Tongue (tissue), 2 donors: ENCODE measurements around the gene DDX5. TPM values are rescaled to one million over a fixed set of nuclear protein-coding genes. Genes with fewer than 3 reads are reported as not detected.
"Not testable (repeated sequence)": the region's sequence is repeated elsewhere in the genome, so short reads cannot be mapped to it uniquely, and the experiment has no call there.

Experiments used
- DNase-seq: peaks from one replicate; pipeline ENCODE4 v3.0.0-alpha.2; 2015
- total RNA-seq: library from RNA; depleted of rRNA; stranded (reverse); fragments of >200 nt; gene quantifications from one replicate; pipeline ENCODE4 v1.2.3, GENCODE V29; 2014

DDX5 gene
- total RNA-seq, 1 donor from 2014 or later: 400 TPM

DNA sequence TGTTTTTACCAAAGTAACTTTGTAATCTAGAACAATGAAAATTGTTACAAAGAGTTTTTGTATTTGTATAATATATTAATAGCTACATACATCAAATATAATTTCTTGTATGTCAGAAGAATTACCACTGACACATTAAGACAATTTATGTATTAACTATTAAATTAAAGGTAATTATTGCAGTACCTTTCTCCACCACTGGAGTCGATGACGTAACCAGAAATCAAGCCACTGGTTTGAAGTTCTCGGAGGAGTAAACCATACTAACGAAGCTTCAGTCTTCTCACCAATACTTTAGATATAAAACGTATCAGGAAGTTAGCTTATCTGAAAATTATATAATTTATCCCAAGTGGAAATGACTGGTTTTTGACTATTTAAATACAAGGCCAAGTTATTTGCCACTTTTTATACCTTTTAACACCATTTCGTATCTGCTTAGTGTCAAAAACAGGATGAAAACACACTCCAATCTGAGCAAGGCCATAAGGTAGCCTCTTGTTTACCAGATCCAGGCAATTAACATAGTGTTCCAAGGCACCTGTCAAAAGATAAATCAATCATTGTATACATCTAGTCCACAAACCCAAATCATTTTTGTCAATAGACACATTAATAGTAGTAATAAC, 13.5 kb downstream of the DDX5 start:
- no peak for DNase-seq

DNA sequence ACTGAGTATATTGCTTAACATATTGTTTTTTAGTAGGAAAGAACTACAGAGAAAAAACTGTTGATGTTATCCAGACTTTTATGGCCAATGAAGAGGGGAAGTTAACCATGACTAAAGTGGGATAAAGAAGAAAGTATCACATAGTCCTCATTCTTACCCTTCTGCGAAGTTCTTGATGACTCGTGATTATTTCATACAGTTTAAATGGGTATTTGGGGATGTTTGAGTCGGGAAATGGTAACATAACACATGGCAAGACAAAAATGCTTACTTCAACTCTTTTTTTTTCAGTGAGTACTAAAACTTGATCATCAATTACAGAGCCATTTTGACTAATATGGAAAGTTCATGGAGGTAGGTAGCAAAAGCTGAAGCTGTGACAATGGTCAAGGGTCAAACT, 14.1 kb downstream of the DDX5 start:
- DNase-seq: no peak

DNA sequence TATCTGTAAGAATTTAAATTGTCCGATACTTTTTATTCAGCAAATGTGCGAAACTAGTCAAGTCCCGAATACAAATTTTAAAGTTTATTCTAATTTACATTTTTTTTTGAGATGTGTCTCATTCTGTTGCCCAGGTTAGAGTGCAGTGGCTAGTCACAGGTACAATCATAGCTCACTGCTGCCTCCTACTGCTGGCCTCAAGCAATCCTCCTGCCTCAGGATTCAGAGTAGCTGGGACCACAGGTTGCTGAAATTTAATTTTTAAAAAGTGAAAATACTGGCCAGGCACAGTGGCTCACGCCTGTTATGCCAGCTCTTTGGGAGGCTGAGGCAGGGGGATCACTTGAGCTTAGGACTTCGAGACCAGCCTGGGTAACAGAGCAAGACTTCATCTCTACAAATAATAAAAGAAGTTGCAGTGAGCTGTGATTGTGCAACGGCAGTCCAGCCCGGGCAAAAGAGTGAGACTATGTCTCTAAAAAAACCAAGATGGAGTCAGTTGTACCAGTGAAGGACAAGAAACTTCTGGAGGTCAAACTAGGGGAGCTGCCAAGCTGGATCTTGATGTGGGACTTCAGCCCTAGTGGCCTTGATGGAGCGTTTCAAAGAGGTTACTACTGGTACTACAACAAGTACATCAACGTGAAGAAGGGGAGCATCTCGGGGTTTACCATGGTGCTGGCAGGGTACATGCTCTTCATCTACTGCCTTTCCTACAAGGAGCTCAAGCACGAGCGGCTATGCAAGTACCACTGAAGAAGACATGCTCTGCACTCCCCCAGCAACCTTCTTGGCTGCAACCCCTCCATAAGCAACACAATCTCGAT, 14.8 kb downstream of the DDX5 start:
- no peak for DNase-seq

- DNase-seq: no peak
Measured at GRCh38 chr17:64488301-64488700, 17.8 kb downstream of the DDX5 start.

GRCh38 chr17:64484380-64484779, 21.7 kb downstream of the DDX5 start:
- DNase-seq: no peak

DNA sequence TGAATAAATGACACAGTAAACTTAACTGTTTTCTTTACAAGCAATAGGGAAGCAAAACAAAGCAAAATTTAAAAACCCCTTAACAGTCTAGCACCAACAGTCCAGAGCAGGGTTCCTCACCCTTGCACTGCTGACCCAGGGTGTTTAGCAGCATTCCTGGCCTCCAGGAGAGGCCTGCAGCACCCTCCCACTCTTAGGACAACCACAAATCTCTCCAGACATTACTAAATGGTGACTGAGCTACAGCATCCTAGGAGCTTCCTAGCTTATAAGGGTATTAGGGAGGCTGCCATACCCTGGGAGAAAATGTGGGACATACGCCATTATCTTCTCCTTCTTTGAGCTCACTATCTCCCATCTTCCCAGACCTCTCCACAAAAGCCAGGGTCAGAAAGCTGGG, 25.1 kb downstream of the DDX5 start:
- DNase-seq: no peak

DNA sequence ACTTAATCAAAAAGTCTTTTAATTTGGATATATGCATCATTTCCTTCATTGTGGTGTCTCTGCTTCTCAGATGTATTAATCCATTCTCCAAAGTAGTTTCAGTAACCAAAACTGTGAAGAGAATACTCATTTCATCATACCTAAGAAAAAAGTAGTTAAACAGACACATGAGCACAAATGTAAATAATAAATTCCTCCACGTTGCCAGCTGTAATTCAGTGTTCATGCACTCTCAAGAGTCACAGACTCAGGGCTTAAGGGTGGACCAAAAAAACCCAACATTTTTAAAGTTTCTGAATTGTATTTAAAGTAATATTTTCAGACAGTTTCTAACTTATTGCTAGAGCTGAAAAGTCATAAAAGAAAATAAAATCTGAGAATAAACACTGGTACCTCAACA, 28.2 kb downstream of the DDX5 start:
- DNase-seq: no peak

- no peak for DNase-seq
Measured at GRCh38 chr17:64472564-64472963, 33.5 kb downstream of the DDX5 start.

GRCh38 chr17:64471440-64471839, 34.6 kb downstream of the DDX5 start:
- DNase-seq: no peak

DNA sequence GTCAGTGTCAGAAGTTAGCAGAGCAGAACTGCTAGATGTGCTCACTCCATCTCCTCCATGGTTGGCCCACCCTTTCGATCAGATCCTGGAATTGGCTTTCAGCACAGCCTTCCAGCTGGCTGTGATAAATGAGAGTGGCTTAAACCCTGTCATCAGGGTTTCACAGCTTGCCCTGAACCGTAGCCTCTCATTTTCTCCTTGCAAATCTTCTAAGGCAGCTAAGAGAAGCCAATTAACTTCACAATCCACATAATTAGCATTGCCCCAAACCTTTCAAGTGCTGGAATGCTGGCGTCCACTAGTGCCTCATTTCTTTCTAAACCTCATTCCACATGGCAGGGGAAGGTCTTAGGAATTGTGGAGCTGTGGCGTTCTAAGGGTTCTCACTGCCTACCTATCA, 35.5 kb downstream of the DDX5 start:
- DNase-seq: peak; percentile 52

GRCh38 chr17:64466834-64467233, 39.3 kb downstream of the DDX5 start:
- DNase-seq: not testable (repeated sequence)

- DNase-seq: no peak
Measured at GRCh38 chr17:64466019-64466735, 39.9 kb downstream of the DDX5 start.

- DNase-seq: no peak
Measured at GRCh38 chr17:64461788-64462187, 44.3 kb downstream of the DDX5 start.

GRCh38 chr17:64460955-64461354, 45.1 kb downstream of the DDX5 start:
- DNase-seq: peak; percentile 78

DNA sequence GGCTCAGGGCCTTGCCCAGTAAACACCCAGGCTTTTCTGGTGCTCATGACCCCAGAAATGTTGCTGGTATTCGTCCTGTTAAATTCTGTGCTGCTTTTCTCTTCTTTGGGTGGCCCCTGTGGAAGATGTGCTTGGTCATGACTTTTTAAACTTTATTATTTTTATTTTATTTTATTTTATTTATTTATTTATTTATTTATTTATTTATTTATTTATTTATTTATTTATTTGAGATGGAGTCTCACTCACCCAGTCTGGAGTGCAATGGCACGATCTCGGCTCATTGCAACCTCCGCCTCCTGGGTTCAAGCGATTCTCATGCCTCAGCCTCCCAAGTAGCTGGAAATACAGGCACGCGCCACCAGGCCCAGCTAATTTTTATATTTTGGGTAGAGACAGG, 46.3 kb downstream of the DDX5 start:
- DNase-seq: not testable (repeated sequence)

- DNase-seq: no peak
Measured at GRCh38 chr17:64459284-64459747, 46.8 kb downstream of the DDX5 start.

DNA sequence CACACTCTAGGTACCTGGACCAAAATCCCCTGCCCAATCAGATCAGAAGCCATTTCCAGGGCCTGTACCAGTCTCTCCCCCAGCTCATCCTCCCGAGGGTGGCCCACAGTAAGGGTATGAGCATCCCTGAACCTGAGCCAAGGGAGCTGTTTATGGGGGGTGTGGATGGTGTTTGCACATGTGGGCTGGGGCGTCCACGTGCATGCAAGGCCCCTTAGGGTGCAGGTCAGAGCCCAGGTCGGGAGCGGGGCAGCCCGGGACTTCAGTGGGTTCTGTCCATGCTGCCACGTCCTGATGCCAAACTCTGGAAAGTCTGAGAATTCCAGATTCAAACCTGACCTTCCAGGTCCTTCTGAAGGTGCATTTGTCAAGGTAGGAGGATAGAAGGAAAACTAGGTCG, 47.3 kb downstream of the DDX5 start:
- DNase-seq: no peak

DNA sequence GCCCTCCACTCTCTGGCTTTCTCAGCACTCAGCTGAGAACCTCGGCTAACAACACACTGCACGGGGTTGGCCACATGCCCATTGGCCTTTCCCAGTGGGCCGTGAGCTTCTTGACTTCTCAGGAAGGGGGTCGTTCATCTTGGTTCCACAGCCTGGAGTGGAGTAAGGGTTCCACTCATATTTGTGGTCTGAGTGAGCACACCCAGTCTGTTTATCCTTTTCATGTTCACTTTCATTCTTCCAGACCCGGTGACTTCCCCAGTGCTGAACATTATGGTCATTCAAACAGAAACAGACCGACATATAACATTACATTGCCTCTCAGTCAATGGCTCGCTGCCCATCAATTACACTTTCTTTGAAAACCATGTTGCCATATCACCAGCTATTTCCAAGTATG, 48.9 kb downstream of the DDX5 start:
- DNase-seq: no peak

GRCh38 chr17:64455993-64456885, 49.9 kb downstream of the DDX5 start:
- DNase-seq: no peak

DNA sequence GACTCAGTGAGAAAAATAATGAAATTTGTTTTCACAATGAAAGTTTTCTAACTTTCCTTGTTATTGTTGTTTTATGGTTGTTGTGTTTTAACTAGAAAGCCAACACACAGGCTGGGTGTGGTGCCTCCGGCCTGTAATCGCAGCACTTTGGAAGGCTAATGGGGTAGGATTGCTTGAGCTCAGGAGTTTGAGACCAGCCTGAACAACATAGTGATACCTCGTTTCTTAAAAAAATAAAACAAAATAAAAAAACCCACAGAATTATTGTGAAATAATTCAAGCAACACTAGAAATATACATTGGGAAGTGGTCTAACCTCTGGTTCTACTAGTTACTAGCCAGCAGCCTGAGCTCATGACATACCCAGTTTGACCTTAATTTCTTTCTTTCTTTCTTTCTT, 56.5 kb downstream of the DDX5 start:
- DNase-seq: no peak

DNA sequence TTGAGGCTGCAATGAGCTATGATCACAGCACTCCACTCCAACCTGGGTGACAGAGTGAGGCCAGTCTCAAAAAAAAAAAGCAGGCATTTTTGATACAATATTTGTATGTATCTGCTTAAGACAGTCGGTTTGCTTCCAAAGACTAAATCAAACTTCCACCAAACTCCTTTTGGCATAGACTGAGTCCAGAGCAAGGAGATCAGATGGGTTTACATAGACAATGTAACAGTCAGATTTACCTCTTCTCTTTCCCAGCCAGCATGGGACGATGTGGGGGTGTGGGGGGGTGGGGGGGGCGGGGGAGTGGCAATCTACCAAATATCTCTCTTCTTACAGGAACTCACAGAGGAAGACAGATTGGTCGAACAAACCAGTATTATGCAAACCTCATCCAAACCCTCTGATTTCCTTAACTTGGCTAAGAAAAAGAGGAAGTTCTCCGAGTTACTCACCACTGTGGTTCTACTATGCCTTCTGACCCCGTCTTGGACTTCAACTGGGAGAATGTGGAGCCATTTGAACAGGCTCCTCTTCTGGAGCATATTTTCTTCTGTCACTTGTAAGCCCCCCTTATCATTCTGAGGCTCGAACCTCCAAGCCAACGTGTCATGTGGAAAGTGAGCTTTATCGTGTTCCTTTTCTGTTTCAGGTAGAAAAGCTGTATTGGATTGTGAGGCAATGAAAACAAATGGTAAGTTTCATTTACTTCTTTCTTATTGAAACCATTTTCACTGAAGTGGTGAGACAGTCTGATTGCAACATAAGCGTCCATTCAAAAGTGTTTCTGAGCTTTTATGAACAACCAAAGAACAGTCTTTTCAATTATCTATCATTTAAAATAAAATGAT, 57.2 kb downstream of the DDX5 start, which contains the start of gene MILR1:
Gene MILR1 (plus strand): TSS at position 451 of the 848 bp plus-strand sequence. CDS start 54 bp downstream, at position 505.
- DNase-seq: peak; percentile 15
